ENCODE results near the gene COBLL1.

DNA sequence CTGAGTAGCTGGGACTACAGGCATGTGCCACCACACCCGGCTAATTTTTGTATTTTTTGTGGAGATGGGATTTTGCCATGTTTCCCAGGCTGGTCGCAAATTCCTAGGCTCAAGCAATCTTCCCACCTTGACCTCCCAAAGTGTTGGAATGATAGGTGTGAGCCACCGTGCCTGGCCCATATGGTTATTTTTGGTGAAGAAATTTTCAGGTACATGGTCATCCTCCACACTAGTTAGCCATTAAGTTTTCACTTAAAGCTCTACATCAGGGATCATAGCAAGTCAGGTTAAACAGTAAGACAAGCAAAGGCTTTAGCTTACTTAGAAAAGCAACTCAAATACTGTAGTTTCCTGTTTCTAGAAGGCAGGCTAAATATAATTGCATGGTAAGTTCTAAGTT lies 116.1 kb downstream of the COBLL1 start:
- no peak for TF ChIP-seq TAF1 (IDR thresholded peaks at IDR 0.05; ENCODE audit: borderline replicate concordance, insufficient read depth, low read length)
- no peak for TF ChIP-seq POLR2AphosphoS5 (IDR thresholded peaks at IDR 0.05; ENCODE audit: low read depth, low read length)
- TF ChIP-seq REST (IDR thresholded peaks at IDR 0.05; ENCODE audit: insufficient read depth in 1 of 2, low read depth in 2 of 2, low read length in 2 of 2) = no peak
- TF ChIP-seq SIN3A (IDR thresholded peaks at IDR 0.05; ENCODE audit: borderline replicate concordance, insufficient read depth, low read length) = no peak
- TF ChIP-seq FOXP2 (optimal IDR thresholded peaks at IDR 0.05; ENCODE audit: borderline replicate concordance, extremely low read depth, extremely low read length, insufficient read depth) = no peak
